ENCODE results near the gene ZC3HAV1. TPM values are rescaled to one million over a fixed set of nuclear protein-coding genes. Genes with fewer than 3 reads are reported as not detected.

ZC3HAV1 gene
- total and polyA plus RNA-seq, 9 of the 15 experiments (the other 6 are each of a cell fraction or from before 2014, with no cell fraction given) = 11.9 to 40.5 (median 23.9) TPM

DNA sequence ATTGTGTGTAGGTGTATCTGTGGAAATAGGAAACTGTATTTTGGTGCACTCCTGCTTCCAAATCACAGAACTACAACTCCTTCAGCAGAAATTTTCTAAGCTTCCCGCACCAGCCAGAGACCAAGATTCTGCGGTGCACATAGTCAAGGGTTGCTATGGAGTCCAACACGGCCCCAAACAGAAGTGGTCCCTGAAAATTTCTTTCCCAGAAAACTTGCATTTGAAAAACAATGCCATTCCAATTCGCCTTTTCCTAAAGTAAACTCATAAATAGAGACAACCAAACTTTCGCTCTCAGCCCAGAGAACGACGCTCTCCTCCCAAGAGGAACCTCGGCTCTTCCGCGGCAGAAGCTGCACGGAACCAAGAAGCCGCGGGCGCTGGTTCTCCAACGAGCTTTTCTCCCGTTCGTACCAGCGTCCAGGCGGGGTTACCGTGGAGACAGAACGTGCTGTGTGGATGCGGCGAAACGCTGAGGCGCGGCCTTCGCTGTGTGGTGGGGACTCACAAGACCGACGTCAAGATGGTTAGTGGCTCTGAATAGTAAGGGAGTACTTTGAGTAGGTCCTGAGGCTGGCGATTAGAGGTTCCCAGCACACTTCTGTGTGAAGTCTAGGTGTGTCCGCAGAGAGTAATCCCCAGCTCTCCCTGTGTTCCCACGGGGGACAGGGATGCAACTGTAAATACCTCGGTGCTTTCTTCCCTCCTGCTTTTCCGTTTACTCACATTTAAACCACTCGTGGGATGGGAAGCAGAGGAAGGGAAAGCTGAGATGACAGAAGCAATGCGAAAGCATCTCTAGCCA, 24.0 kb upstream of the ZC3HAV1 start (continued):
- no peak for TF ChIP-seq ELK3 (CRISPR knock-in tag; IDR thresholded peaks at IDR 0.05)
- TF ChIP-seq ZNF12 (CRISPR knock-in tag; IDR thresholded peaks at IDR 0.05) = no peak; the same call in 1 of the 2 replicates
- TF ChIP-seq ZNF551 (CRISPR knock-in tag; IDR thresholded peaks at IDR 0.05) = no peak; the same call in 1 of the 2 replicates
- TF ChIP-seq, protein P1, sequence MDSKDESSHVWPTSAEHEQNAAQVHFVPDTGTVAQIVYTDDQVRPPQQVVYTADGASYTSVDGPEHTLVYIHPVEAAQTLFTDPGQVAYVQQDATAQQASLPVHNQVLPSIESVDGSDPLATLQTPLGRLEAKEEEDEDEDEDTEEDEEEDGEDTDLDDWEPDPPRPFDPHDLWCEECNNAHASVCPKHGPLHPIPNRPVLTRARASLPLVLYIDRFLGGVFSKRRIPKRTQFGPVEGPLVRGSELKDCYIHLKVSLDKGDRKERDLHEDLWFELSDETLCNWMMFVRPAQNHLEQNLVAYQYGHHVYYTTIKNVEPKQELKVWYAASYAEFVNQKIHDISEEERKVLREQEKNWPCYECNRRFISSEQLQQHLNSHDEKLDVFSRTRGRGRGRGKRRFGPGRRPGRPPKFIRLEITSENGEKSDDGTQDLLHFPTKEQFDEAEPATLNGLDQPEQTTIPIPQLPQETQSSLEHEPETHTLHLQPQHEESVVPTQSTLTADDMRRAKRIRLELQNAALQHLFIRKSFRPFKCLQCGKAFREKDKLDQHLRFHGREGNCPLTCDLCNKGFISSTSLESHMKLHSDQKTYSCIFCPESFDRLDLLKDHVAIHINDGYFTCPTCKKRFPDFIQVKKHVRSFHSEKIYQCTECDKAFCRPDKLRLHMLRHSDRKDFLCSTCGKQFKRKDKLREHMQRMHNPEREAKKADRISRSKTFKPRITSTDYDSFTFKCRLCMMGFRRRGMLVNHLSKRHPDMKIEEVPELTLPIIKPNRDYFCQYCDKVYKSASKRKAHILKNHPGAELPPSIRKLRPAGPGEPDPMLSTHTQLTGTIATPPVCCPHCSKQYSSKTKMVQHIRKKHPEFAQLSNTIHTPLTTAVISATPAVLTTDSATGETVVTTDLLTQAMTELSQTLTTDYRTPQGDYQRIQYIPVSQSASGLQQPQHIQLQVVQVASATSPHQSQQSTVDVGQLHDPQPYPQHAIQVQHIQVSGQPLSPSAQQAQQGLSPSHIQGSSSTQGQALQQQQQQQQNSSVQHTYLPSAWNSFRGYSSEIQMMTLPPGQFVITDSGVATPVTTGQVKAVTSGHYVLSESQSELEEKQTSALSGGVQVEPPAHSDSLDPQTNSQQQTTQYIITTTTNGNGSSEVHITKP (IDR thresholded peaks at IDR 0.05; ENCODE audit: partially characterized antibody) = peak; percentile 32
- no peak for TF ChIP-seq COPS2 (conservative IDR thresholded peaks at IDR 0.05)
- TF ChIP-seq HINFP (tag; conservative IDR thresholded peaks at IDR 0.05; ENCODE audit: low read depth) = no peak
- no peak; the same call in 1 of the 2 replicates for TF ChIP-seq STAT5A (IDR thresholded peaks at IDR 0.05; ENCODE audit: borderline replicate concordance, low read length)
- TF ChIP-seq CBX2 (IDR thresholded peaks at IDR 0.05; ENCODE audit: insufficient read depth, low read length, poor library complexity, severe bottlenecking) = no peak
- TF ChIP-seq ZNF766 (CRISPR knock-in tag; conservative IDR thresholded peaks at IDR 0.05) = no peak
- 0 out of 2 replicates have a peak, but pooled peaks have one; percentile 38 for TF ChIP-seq HLTF (IDR thresholded peaks at IDR 0.05)
- TF ChIP-seq ZNF639 (CRISPR knock-in tag; conservative IDR thresholded peaks at IDR 0.05 in 1 of 2, IDR thresholded peaks at IDR 0.05 in 1 of 2) = no peak
- peak; percentile 85 for TF ChIP-seq EP400 (IDR thresholded peaks at IDR 0.05)
- no peak; the same call in 1 of the 2 replicates for TF ChIP-seq HNRNPUL1 (IDR thresholded peaks at IDR 0.05; ENCODE audit: low read length)
- no peak for TF ChIP-seq CHCHD3 (CRISPR knock-in tag; IDR thresholded peaks at IDR 0.05)
- TF ChIP-seq, protein P2, sequence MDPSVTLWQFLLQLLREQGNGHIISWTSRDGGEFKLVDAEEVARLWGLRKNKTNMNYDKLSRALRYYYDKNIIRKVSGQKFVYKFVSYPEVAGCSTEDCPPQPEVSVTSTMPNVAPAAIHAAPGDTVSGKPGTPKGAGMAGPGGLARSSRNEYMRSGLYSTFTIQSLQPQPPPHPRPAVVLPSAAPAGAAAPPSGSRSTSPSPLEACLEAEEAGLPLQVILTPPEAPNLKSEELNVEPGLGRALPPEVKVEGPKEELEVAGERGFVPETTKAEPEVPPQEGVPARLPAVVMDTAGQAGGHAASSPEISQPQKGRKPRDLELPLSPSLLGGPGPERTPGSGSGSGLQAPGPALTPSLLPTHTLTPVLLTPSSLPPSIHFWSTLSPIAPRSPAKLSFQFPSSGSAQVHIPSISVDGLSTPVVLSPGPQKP (CRISPR knock-in tag; IDR thresholded peaks at IDR 0.05) = no peak

Measured in K562 (cell line).